SKM-1 (cell line): Measurements from ENCODE around the gene RPL13A.

Source experiments
- DNase-seq: peaks from one replicate; lab custom pipeline; 2025; ENCODE audit not compliant: unreplicated experiment; lab: John Stamatoyannopoulos, UW

The RPL13A gene

DNA sequence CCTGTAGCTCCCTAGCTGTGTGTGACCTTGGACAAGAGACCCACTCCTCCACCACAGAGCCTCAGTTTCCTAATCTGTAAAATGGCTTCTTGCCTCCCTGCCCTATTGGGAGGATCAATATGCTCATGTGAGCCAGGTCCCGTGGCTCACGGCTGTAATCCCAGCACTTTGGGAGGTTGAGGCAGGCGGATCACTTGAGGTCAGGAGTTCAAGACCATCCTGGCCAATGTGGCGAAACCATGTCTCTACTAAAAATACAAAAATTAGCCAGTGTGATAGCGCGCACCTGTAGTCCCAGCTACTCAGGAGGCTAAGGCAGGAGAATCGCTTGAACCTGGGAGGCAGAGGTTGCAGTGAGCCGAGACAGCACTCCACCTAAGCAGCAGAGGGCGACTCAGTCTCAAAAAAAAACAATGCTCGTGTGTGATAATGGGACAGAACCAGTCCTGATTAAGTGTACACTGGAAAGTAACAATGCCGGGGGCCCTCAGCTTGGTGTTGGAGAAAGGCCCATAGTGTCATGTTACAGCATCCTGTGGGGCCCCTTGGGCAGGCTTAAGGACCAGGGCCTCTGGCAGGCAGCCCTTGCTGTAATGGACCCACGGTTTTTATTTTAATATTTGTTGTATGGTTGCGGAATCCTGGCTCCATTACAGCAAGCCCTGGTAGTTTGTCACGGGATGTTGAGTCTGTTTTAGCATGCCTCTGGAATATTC lies 15.6 kb downstream of the RPL13A start:
- no peak for DNase-seq

DNA sequence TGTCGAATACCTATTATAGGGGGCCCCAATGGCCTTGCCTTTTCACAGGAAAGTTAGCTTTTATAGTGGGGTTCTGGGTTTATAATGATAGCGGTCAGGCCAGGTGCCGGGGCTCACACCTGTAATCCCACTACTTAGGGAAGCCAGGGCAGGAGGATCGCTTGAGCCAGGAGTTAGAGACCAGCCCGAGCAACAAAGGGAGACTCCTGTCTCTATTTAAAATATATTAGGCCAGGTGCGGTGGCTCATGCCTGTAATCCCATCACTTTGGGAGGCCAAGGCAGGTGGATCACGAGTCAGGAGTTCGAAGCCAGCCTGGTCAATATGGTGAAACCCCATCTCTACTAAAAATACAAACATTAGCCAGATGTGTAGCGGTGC lies 16.2 kb downstream of the RPL13A start:
- no peak for DNase-seq

DNA sequence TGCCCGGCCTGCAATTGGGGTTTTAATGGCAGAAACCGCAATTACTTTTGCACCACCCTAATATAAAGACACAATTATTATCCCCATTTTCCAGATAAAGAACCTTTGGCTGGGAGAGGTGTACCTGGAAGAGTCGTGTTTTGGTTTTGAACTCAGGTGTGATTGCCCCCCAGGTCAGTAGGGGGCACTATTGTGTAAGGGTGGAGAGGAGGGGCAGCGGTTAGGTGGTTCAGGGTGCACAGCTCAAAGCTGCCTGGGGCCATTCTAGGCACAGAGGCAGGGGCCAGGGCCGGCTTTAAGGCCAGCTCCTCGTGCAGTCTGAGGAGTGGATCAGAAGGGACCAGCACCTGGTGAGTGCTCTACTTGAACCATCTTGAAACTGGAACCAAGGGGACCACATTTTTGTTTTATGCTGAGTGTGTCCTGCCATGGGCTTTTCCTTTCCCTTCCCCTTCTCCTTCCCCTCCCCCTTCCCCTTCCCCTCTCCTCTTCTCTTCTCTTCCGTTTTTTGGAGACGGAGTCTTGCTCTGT lies 19.2 kb downstream of the RPL13A start:
- DNase-seq, result no peak

DNA sequence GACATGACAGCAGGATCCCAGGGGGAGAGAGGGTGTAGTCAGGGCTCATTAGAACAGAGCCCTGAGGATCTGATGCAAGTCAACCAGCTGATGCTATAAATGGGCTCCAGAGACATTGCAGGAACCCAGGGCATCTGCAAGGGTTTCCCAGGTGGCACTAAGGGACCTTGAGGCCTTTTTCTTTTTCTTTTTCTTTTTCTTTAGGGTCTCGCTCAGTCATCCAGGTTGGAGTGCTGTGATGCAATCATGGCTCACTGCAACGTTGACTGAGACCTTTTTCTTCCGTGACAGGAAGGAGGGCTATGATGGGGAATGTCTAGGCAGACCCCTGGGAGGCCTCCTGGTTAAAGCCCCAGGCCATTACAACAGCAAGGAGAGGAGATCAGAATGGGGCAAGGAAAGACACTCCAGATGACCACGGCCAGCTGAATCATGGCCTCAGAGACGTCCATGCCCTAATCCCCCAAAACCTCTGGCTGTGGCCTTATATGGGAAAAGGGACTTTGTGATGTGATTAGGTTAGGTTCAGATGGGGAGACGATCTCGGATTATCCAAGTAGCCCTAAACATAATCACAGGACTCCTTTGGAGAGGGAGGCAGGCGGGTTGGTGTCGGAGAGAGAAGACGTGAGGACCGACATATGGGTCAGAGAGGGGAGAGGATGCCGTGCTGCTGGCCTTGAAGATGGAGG lies 20.5 kb downstream of the RPL13A start:
- no peak for DNase-seq

DNA sequence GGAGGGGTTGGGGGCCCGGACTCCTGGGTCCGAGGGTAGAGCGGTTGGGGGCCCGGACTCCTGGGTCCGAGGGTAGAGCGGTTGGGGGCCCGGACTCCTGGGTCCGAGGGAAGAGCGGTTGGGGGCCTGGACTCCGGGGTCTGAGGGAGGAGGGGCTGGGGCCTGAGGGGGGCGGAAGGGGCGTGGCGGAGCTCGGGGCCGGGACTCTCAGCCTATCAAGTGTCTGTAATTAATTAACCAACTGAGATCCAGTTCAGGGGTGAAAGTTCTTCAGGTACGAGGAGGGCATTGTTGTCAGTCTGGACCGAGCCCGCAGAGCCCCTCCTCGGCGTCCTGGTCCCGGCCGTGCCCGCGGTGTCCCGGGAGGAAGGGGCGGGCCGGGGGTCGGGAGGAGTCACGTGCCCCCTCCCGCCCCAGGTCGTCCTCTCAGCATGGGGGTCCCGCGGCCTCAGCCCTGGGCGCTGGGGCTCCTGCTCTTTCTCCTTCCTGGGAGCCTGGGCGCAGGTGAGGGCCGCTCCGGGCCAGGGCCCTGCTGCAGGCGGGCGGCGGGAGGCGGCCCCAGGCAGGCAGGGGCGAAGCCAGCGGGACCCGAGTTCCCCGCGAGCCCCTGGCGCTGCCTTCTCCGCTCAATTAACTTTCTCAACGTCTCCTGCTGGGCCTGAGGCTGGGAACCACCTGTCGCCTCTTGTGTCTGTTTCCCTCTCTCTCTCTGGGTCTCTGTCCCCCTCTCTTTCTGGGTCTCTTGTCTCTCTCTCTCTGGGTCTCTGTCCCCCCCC lies 25.8 kb downstream of the RPL13A start:
- DNase-seq, result no peak

DNA sequence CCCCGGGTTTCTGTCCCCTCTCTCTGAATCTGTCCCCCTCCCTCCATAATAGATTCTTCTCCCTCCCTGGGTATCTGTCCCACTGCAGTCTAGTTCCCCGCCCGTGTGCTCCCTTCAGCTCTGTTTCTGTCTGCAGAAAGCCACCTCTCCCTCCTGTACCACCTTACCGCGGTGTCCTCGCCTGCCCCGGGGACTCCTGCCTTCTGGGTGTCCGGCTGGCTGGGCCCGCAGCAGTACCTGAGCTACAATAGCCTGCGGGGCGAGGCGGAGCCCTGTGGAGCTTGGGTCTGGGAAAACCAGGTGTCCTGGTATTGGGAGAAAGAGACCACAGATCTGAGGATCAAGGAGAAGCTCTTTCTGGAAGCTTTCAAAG lies 26.3 kb downstream of the RPL13A start:
- no peak for DNase-seq

DNA sequence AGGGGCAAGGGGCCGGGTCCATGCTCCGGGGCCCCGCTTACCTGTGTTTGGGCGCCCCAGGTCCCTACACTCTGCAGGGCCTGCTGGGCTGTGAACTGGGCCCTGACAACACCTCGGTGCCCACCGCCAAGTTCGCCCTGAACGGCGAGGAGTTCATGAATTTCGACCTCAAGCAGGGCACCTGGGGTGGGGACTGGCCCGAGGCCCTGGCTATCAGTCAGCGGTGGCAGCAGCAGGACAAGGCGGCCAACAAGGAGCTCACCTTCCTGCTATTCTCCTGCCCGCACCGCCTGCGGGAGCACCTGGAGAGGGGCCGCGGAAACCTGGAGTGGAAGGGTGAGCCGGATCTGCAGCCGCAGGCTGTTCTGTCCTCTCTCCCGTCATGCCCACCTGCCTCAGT lies 26.7 kb downstream of the RPL13A start:
- DNase-seq, result no peak

DNA sequence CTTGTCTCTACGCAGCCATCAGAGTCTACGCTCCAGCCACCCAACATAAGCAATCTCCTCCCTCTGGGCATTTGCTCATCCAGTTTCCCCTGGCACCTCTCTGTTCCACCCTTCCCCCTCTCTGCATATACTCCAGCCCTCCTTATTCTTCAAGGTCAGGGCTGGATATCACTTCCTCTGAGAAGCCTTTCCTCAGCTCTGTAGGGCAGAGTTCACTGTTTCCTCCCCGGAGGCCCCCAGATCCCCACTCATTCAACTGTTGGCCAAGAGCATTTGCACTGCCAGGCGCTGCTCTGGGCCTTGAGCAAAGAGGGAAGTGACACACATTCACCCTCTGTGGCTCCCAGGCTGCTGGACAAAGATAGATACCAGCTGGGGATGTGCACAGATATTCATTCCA lies 28.4 kb downstream of the RPL13A start:
- DNase-seq, result peak; percentile 76

DNA sequence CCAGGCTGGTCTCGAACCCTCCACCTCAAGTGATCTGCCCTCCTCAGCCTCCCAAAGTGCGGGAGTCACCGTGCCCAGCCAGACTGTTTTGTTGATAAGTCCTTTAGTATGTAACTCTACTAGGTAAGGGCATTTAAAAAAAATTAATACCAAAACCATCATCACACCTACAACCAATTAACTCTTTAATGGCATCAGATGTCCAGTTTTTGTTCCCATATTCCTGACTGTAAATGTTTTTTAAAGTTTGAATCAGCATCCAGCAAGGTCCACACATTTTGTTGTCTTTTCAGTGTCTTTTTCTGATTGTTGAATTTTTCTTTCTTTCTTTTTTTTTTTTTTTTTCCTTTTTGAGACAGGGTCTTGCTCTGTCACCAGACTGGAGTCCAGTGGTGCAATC lies 30.6 kb downstream of the RPL13A start:
- no peak for DNase-seq

DNA sequence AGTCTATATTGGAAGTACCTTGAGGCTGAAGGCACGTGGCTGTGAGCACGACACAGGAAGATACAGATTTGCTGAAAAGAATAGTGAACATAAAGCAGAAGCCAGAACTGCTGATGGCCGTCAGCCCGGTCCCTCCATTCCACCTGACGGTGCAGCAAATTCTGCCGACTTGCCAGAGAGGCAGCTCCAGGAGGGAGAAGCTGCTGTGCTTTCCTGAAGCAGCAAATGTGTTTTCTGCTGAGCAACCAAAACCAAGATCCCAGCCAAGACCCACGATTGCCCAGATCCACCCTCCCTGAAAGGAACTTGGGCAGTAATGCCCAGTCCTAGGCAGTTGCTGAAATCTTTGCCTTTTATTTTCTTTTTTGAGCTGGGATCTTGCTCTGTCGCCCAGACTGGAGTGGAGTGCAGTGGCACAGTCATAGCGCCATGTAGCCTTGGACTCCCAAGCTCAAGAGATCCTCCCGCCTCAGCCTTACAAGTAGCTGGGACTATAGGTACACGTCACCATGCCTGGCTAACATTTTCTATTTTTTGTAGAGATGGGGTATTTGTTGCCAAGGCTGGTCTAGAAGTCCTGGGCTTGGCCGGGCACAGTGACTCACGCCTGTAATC lies 33.4 kb downstream of the RPL13A start:
- DNase-seq, result no peak

DNA sequence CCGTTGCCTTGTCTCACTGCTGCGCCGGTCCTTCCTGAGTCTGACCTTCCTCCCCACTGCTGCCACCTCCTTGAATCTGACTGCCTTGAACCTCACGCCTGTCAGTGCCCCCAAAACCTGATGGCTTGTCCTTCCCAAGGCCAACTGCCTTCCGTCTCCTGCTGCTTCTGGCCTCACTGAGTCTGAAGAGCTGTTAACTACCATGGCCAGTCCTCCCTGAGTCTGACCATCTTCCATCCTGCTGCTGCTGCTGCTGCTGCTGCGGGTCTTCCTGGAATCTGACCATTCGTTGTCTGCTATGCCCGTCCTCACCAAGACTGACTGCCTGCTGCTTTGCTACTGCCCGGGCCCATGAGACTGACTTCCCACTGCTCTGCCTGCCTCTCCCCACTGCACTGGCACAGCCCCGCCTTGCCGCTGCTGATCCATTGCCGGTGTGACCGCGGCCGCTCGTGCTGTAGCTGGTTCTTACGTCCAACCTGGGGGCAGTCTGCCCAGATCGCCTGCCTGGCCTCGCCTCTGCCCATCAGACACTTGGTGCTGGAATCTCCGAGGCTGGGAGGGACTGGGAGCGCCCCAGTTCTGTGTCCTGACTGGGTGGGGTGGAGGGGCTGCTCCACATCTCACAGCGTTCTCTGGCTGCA lies 37.5 kb downstream of the RPL13A start:
- no peak for DNase-seq

DNA sequence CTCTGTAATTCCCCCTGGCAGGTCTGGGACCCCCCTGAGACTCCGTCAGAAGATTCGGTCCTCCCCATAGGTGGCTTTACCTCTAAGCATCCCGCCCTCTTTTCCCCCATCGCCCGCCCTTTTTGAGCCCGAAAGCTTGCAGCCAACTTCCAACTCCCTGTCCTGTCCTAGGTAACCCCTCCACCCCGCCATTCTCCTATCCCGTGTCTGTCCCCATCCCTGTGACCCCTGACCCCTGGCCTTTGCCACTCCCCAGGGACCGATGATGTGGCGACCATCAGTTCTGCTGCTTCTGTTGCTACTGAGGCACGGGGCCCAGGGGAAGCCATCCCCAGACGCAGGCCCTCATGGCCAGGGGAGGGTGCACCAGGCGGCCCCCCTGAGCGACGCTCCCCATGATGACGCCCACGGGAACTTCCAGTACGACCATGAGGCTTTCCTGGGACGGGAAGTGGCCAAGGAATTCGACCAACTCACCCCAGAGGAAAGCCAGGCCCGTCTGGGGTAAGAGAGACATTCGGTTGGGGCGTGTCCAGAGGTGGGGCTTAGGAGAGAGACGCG lies 40.9 kb downstream of the RPL13A start:
- DNase-seq, result no peak

DNA sequence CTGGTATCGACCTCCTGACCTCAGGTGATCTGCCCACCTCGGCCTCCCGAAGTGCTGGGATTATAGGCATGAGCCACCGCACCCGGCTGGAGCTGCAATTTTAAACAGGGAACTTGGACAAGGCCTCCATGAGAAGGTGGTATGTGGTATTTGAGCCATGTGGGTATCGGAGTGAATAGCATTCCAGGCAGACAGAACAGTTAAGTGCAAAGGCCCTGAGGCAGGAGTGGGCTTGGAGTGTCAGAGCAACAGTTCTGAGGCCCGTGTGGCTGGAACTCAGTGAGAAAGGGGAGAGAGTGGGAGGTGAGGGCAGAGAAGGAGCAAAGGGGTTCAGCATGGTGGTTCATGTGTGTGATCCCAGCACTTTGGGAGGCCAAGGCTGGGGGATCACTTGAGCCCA lies 43.3 kb downstream of the RPL13A start:
- no peak for DNase-seq

DNA sequence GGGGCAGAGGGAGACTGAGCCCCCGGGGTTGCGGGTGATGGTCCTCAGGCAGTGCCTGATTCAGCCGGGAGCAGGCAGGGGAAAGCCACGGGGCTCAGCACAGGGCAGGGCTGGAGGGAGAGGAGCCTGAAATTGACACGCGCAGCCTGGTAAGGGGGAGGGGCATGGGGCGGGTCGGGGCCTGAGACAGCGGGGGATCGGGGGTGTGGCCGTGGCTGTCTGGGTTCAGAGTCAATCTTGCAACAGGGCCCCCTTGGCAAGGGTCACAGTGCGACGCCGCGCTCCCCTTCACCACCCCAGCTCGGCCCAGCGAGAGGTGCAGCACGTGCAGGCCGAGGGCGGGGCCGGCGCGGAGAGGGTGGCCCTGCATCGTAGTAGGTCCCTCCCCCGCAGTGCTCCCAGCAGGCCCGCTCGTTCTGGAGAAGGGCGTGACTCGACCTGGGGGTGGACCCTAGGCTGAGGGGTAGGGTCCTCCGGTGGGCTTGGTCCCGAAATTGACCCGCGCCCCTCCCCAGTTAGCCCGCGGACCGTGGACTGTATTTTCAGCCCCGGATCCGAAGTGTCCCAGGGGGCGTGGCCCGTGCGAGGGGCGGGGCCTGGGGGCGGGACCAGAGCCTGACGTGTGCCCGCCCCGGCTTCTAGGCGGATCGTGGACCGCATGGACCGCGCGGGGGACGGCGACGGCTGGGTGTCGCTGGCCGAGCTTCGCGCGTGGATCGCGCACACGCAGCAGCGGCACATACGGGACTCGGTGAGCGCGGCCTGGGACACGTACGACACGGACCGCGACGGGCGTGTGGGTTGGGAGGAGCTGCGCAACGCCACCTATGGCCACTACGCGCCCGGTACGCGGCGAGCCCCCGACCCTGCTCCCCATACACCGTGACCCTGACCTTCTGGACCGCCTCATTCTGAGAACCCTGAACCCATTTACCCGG lies 46.4 kb downstream of the RPL13A start:
- peak; percentile 10 for DNase-seq

DNA sequence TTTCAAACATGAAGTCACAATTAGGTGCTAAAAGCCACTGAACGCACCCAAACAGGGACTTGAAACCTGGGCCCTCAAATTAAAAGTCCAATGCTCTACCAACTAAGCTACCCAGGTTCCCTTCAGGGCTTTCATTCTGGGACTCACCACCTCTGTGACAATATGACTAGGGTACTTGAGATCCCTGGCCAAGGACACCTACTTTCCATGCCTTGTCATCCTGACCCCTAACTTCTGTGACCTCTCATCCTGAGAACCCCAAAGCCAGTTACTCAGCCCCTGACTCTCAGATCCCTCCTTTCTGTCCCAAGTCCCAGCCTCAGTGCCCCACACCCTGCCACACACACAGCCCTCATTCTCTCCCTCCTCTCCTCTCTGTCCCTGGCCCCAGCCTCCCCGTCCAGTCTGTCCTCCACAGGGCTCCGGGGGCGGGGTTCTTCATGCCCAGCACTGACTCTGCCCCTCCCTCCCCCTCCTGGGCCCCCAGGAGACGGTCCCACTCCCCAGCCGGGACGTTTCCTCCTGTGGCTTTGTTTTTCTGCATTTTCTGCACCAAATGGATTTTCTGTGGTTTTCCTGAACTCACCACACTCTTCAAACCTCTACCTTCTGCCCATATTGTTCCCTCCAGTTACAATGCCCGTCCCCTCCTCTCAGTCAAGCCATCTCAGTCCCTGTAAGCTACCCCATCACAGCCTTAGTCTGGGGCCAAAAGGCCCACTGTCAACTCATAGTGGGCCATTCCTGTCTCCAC lies 47.4 kb downstream of the RPL13A start:
- DNase-seq, result no peak

DNA sequence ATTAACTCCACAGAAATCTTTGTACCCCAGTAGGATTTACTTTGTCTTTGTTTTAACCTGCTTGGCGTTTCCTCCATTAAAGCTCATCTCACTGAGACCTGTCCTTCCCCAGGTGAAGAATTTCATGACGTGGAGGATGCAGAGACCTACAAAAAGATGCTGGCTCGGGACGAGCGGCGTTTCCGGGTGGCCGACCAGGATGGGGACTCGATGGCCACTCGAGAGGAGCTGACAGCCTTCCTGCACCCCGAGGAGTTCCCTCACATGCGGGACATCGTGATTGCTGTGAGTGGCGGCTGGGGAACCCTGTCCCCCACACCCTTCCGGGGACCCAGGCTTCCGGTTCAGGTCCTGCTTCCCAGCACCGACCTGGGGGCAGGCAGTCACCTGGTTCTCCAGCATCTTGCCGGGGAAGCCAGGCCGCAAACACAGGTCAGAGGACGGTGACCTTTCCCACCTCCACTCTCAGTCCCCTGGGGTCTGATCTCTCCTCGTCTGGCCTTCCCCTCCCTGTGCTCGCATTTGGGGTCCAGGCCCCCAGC lies 49.6 kb downstream of the RPL13A start:
- DNase-seq, result no peak

DNA sequence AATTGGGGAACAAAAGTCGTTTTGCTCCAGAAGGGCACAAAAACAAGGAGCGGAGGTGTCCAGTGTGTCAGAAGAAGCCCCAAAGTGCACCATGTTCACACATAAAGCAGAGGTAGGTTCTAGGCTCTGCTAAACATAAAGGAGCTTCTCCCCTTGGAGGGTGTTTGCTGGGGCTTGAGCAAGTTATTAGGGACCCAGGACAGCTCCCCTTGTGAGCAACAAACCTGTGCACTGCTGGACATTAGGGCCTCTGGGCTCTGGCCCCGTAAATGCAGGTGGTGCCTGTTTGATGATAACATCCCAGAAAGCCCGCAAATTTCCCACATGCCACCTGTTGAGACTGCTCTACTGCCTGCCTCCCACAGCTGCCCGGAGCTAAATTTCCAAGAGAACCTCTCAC lies 51.2 kb downstream of the RPL13A start:
- no peak for DNase-seq

DNA sequence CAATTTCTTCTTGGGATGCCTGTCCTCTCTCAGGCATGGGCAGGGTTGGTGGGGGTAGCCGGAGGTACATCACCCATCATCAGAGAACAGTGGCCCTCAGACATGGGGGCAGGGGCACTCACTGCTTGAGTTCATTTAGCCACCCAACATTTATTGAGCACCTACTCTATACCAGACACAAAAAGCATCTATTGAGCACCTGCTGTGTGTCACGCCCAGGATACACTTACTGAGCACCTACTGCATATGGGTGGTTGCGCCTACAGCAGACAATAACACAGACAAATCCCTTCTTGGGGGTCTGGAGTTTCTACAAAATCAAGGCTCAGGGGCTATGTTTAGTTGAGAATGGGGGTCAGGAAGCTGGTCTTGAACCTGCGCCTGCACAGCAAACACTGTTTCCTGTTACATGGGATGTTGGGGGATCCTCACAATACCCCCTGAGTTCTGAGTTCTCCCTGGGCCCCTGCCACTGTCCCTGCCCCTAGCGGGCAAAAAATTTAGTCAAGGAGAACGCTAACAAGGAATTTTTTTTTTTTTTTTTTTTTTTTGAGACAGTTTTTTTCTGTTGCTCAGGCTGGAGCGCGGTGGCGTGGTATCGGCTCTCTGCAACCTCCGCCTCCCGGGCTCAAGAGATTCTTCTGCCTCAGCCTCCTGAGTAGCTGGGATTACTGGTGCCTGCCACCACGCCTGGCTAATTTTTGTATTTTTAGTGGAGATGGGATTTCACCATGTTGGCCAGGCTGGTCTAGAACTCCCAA lies 52.0 kb downstream of the RPL13A start:
- DNase-seq, result no peak
